Hepatocyte (in vitro differentiated cells): Measurements from ENCODE around the gene SLC9A3.

Source experiments
- CTCF ChIP-seq: fragments of 200-600 bp; sonication (generic); IDR thresholded peaks from 2 replicates; pipeline ENCODE4 v1.5.1; 2016; ENCODE audit warnings: antibody characterized with exemption, mild to moderate bottlenecking; ENCODE audit not compliant: poor library complexity
- EZH2 ChIP-seq: fragments of 200-600 bp; sonication (generic); IDR thresholded peaks from 2 replicates; pipeline ENCODE4 v1.6.1; 2016; ENCODE audit warnings: antibody characterized with exemption, mild to moderate bottlenecking, borderline replicate concordance

- TF ChIP-seq EZH2 (no peak), CTCF (no peak)
Observed at GRCh38 chr5:521680-522079, 2.6 kb downstream of the SLC9A3 start.
